GM18909 (cell line): ENCODE data around the gene MYCBPAP.

Experiments used
- ATAC-seq: cut with Tn5 transposase; IDR thresholded peaks from one replicate; pipeline ENCODE4 v1.9.1; 2021; ENCODE audit warnings: mild to moderate bottlenecking; ENCODE audit not compliant: unreplicated experiment, poor library complexity

Gene MYCBPAP

DNA sequence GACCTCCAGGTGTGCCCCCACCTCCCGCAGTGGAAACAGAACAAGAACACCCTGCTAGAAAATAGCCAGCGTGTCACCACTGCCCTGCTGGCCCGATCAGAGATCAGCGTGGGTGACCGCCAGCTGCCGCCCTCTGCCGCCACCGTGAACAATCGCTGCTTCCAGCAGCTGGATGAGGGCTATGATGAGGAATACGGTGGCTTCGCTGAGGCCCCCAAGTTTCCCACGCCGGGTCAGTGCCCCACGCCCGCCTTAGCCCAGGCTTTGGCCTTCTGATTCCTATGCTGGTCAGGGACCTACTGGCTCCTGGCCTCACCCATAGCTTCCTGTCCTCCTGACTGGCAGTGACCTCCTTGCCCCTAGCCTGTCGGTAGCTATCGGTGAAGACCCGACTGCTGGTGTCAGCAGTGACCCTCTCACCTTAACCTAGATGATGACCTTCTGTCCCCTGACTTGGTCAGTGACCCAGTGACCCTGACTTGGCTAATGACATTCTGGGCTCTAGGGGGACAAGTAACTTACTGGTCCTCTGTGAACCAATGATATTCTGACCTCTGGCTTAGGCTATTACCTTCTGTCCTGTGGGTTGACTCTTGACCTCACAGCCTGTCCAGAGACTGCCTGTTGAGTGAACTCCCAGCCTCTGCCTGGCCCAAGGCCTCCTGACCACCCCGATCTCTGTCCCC lies 41.2 kb downstream of the MYCBPAP start:
- no peak for ATAC-seq

DNA sequence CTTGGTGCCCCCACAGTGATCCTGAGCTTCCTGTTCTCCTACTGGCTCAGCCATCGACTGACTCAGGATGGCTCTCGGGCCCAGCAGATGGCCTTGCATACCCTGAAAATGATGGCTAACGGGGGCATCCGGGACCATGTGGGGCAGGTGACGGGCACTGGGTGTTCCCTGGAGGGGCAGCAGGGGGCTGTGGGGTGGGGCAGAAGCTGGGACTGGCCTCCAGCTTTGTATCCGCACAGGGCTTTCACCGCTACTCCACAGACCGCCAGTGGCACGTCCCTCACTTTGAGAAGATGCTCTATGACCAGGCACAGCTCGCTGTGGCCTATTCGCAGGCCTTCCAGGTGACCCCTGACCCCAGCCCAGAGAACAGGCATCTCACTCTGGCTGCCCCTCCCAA lies 41.7 kb downstream of the MYCBPAP start:
- no peak for ATAC-seq

DNA sequence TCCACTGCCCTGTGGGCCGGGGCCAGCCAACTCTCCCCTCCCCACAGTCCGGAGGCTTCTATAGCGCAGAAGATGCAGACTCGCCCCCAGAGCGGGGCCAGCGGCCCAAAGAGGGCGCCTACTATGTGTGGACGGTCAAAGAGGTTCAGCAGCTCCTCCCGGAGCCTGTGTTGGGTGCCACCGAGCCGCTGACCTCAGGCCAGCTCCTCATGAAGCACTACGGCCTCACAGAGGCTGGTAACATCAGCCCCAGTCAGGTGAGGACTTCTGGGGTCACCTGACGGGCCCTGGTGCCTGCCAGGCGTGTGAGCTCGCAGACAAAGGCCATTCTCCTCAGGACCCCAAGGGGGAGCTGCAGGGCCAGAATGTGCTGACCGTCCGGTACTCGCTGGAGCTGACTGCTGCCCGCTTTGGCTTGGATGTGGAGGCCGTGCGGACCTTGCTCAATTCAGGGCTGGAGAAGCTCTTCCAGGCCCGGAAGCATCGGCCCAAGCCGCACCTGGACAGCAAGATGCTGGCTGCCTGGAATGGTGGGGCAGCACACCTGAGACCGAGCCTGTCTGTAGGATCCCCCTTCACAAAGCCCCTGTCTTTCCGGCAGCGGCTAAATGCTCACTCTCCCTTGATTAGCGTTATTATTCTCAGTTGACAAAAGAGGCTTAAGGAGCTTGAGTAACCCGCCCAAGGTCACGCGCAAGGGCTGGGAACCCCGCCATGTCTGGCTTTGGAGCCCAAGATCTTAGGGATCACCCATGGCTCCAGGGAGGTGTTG lies 42.6 kb downstream of the MYCBPAP start:
- ATAC-seq, result no peak

DNA sequence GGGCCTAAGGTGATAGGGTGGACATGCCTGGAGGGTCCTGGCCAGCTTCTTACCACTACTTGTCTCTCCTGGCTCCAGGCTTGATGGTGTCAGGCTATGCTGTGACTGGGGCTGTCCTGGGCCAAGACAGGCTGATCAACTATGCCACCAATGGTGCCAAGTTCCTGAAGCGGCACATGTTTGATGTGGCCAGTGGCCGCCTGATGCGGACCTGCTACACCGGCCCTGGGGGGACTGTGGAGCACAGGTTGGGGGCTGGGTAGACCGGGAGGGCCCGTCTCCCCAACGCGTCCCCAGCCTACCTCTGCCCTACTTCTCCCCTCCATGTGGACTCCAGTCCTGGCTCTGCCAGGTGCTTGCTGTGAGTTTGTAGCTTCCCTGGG lies 43.2 kb downstream of the MYCBPAP start:
- ATAC-seq, result no peak

DNA sequence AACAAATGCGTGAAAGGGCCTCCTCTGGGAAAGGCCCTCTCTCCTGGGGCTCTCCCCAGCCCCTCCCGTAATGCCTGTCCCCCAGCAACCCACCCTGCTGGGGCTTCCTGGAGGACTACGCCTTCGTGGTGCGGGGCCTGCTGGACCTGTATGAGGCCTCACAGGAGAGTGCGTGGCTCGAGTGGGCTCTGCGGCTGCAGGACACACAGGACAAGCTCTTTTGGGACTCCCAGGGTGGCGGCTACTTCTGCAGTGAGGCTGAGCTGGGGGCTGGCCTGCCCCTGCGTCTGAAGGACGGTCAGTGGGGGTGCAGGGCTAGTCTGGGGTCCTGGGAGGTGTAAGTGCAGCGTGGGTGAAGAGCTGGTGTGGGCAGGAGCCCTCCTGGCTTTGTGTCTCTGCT lies 43.6 kb downstream of the MYCBPAP start:
- no peak for ATAC-seq

DNA sequence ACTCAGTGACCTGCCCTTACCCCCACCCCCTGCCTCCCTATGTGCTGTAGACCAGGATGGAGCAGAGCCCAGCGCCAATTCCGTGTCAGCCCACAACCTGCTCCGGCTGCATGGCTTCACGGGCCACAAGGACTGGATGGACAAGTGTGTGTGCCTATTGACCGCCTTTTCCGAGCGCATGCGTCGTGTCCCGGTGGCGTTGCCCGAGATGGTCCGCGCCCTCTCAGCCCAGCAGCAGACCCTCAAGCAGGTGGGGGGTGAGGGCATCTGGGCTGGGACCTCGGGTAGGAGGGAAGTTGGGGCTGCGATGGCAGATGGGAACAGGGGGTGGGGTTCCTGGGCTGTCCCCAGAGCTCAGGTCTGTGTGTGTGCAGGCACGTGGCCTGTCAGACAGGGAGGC lies 46.0 kb downstream of the MYCBPAP start:
- no peak for ATAC-seq

DNA sequence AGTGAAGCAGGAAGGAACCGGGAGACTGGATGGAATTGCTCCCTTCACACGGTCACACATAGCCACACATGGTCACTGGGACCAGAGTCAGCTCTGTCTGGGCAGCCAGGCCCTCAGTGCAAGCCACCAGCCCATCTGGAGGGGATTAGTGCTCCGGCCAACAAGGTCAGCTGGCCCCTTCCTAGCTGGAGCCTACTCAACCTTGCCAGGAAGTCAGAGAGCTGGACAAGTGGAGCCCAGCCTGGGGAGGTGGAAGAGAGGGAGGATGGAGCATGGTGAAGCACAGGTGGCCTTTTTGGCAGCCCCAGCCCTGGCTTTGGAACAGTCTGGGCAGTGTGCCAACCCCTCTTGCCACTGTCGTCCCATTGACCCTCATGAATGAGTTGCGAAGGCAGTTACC lies 48.6 kb downstream of the MYCBPAP start:
- ATAC-seq, result no peak

DNA sequence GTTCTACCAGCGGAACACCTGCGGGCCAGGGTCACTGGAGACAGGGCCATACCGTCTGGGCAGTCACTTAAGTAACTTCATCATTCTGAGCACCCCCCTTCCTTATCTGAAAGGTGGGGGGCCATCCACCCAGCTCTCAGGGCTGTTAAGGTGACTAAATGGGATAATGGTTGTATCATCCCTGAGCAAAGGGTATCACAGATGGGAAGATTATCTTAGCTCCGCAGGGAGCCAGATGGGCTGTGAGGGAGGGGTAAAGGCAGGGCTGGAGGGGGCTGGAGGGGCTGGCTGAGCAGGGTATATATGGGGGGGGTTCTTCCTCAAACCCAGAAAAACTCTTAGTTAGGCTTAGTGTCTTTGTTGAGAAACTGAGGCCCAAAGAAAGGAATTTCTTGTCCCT lies 49.4 kb downstream of the MYCBPAP start:
- ATAC-seq, result no peak

DNA sequence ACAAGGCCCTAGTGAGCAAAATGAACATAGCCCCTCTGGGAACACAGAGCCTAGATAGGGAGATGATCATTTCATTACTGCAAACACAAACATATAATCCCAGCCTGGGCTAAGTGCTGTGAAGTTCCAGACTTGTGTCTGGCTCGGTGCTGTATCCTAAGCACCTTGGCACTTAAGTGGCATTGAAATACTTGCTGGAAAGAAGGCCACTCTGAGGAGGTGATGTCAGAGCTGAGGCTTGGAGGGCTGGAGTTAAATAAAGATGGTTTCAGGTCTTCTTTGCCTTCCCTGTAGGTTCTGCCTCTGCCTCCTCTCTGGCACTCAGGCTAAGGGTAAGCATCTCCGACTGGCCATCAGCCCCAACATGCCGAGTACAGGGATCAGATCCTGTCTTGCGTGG lies 49.9 kb downstream of the MYCBPAP start:
- no peak for ATAC-seq

DNA sequence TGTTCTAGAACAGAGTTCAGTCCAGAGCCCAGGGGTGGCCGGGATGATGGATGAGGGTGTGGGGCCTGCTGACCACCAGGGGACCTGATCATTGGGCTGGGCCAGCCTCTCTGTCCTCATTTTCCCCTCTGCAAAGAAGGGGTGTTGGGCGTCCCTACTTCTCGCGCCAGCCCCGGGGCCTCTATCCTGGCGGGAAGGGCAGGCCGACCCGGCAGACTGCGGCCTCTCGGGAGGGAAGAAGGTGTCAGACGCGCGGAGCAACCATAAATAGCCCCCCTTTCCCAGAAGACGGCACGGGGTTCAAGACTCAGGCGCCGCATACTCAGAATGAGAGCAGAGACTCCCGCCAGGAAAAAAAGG lies 50.3 kb downstream of the MYCBPAP start:
- no peak for ATAC-seq

DNA sequence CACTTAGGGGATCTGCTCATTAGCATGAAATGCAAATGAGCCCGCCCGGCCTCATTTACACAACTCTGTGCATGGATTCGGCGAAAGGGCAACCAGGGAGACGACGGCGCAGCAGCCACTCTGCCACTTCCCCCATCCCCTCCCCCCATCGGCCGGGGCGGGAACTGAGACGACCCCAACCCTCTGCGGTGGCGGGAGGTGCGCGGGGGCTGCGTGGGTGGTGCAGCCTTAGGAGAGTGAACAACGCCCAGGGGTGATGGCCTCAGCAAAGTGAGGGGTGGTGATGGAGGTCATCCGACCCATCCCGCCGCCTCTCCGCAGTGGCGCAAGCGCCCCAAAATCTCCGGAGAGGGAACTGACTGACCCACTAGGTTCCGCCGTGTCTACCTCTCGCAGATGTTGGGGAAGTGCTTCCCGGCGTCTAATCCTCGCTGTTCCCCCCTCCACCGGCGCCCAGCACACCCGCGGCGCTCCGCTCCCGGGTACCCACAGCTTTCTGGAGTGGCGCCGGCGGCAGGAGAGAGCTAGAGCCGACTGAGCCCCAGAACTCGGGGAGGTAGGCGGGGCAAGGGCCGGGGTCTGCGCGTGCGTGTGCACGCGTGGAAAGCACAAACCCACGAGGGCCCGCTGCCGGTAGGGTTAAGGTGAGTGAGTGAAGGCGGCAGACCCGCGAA lies 50.8 kb downstream of the MYCBPAP start:
- no peak for ATAC-seq

DNA sequence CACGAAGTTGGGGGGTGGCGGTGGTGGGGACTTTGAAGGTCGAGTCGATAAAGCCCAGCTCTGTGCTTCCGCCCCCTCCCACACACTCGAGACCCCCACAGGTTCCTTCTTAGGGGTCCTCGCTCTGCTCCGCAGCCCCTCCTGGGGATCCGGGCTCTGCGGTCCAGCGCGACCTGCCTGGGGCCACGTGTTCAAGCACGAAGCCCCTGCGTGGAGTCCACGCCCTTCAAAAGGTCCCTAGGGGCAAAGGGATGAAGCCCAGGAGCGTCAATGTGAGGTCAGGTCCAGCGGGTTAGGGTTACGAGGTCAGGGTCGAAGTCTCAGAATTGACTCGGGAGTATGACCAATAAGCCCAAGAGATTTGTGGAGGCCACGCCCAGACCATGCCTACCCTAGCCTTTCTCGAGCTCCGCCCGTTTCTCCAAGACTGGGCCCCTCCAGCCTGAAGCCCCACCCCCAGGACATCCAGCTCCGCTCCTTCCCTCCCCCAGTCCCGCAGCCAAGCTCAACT lies 51.5 kb downstream of the MYCBPAP start:
- no peak for ATAC-seq

DNA sequence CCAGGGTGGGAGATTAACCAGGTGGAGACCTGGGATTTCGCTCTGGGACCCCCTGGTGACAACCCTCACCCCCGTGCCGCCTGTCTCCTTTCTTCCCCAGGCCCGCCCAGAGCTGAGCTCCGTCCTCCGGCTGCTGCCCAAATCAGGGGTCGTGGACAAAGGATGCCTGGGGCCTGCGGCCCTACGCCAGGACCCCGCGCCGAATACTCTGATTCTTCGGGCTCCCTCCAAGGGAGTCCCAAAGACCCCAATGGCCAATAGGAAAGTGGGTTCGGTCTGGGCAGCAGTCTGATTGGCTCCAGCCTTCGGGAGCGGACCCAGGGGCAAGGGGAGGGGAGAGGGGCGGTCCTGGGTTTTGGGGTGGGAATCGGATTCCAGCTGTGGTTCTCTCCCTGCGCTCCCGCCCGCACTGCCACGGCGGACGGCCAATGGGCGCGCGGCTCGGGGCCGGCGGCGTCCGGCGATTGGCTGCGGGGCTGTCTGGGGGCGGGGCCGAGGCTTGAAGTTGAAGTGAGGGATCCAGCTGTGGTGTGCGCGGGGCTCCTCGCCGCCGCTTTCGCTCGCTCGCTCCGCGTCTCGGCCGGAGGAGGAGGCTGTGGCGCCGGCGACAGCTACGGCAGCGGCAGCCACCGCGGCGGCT lies 52.1 kb downstream of the MYCBPAP start, which contains the start of gene CACNA1G:
Gene CACNA1G (plus strand): TSS at position 531 of the 640 bp plus-strand sequence. CDS start 745 bp downstream, outside the sequence.
- ATAC-seq, result peak; percentile 94

DNA sequence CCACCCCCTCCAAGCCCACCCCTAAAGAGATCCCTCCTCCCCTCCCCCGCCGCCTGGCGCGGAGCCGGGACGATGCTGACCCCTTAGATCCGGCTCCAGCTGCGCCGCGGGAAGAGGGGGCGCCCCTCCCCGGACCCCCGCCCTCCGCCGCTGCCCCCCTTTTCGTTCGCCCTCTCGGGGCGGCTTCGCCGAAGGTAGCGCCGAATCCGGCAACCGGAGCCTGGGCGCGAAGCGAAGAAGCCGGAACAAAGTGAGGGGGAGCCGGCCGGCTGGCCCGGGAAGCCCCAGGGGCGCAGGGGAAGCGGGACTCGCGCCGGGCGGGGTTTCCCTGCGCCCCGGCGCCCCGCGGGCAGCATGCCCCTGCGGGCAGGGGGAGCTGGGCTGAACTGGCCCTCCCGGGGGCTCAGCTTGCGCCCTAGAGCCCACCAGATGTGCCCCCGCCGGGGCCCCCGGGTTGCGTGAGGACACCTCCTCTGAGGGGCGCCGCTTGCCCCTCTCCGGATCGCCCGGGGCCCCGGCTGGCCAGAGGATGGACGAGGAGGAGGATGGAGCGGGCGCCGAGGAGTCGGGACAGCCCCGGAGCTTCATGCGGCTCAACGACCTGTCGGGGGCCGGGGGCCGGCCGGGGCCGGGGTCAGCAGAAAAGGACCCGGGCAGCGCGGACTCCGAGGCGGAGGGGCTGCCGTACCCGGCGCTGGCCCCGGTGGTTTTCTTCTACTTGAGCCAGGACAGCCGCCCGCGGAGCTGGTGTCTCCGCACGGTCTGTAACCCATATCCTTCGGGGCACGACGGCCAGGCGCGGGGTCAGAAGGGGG lies 52.9 kb downstream of the MYCBPAP start:
- no peak for ATAC-seq

DNA sequence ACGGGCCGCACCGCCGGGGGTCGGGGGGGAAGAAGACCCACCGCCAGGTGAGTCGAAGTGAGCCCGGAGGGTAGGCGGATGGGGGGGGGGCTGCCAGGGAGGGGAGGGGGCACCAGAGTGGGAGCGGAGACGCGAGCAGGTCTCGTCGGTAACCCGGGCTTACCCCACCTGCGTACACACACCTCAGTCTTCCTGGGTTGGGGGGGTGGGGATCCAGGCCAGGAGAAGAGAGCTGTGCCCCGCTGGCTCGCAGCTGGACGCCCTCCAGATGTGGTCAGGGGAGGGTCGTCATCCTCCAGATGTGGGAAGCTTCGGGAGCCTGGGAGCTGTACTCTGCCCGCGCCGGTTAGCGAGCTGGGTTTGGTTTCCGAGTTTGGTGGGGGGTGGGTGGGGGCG lies 53.5 kb downstream of the MYCBPAP start:
- no peak for ATAC-seq

DNA sequence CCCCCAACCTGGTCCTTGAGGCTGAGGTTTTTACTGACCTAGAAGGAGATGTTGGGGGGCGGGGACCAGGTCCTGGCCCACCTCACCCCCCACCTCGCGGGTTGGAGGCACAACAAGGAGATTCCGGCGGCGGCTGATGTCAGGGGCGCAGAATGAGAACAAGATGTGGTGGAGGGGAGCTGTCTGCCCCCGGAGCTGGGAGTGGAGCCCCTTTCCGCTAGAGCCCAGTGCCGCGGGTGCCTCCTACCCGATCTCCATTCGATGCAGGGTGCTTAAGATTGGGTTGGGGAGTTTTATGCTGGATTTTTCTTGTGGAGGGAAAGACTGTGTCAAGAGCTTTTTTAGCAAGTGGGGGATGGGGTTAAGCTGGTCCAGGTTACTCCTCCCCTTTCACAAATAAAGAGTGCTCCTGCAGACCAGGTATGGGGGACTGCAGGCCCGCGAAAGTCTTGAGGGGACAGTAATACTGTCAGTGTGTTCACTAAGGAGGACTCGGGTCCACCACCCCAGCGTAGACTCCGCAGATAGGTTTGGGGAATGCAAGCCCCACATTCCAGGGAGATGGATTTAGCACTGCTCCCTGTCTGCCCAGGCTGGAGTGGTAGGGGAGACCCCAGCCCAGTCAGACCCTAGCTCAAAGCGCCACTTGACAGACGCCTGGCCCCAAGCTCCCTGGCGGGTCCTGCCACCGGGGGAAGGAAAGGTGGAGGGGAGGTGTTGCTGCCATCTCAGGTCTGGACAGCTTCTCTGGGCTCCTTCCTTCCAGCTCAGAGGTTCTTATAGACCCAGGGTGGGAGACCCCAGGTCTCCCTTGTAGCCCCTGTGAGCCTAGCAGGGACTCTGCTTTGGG lies 54.2 kb downstream of the MYCBPAP start:
- ATAC-seq, result no peak

DNA sequence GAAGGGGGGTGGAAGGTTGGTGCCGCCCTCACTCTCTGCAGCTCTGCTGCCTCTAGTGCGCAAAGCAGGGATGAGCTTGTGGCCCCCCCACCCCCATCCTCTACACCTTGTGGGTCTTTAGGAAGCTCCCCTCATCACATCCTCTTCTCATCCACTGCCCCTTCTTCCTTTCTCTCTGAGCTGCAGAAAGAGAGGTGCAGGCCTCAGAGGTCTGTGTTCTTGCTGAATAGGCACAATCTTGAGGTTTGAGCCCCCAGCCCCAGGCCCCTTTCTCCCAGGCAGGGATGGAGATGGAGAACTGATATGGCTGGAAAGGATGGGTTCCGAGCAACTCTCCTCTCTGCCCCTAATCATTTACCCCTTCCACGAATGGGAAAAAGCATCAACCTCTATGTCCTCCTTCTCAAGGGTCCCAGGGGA lies 54.9 kb downstream of the MYCBPAP start:
- ATAC-seq, result no peak

DNA sequence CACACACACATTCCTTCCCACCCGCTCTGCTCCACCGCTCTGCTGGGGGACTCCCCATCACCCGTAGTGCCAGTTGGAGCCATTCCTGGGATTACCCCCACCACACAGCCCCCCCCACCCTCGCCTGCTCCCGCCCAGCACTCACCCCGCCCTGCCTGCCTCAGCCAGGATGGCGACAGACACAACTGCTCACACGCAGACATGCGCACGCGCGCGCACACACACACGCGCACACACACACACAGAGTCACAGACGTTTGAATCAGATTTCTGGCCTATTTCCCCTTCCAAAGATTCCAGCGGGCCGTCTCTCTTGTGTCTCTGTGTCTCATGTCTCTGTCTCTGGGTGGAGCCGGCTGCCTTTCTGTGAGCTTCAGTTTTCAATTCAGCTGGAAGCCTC lies 56.7 kb downstream of the MYCBPAP start:
- ATAC-seq, result no peak
